Upper lobe of left lung (tissue), 4 donors: ENCODE results near the gene CD300LB.

Source experiments
- EP300 ChIP-seq, 4 donors: sonication (generic); formaldehyde crosslinking; IDR thresholded peaks; one replicate each; pipeline ENCODE4 v1.5.1; 2017; ENCODE audit warnings: antibody characterized with exemption in 4 of 4, control low read depth in 2 of 4
- POLR2A ChIP-seq, 4 donors: fragments of 450-650 bp; IDR thresholded peaks; one replicate each; pipeline ENCODE4 v1.5.1; 2016 to 2017; ENCODE audit warnings: antibody characterized with exemption in 4 of 4, mild to moderate bottlenecking in 2 of 4
- POLR2AphosphoS5 ChIP-seq, 2 donors: sonication (generic); formaldehyde crosslinking; IDR thresholded peaks; one replicate each; pipeline ENCODE4 v1.5.1; 2017; ENCODE audit warnings: antibody characterized with exemption in 2 of 2
- TF ChIP-seq, protein P1 (sequence below), 6 experiments: fragments of 450-650 bp in 4 of 6; fragments of 200-600 bp in 2 of 6; sonication (generic) in 2 of 6; IDR thresholded peaks; one replicate each; pipeline ENCODE4 v1.5.1; 2016 to 2019; ENCODE audit warnings: antibody characterized with exemption in 6 of 6

DNA sequence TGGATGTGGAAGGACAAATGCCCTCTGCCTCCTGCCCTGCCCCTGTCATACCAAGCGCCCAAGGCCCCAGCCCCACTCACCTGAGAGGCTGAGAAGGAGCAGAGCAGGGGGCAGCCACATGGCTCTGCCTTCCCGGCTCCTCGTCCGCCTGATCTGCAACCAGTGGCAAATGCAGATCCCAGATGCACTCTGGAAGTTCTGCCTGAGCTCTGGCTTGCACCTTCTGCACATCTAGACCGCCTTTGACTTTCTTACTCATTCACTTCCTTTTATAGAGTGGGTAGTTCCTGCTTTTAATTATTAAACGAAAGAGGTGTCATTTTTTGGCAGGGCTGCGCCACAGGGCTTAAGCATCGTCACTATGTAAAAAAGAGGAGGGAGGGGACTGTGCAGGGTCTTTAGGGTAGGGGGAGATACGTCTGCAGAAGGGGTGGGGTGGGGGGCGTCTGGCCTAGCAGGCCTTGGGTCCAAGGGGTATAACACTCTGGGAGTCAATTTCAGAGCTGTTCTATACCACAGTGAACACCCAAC lies at the start of gene CD300LB:
- peak in 1 of 4 donors; percentile 14 for TF ChIP-seq POLR2A (IDR thresholded peaks at IDR 0.05)
- TF ChIP-seq, protein P1, sequence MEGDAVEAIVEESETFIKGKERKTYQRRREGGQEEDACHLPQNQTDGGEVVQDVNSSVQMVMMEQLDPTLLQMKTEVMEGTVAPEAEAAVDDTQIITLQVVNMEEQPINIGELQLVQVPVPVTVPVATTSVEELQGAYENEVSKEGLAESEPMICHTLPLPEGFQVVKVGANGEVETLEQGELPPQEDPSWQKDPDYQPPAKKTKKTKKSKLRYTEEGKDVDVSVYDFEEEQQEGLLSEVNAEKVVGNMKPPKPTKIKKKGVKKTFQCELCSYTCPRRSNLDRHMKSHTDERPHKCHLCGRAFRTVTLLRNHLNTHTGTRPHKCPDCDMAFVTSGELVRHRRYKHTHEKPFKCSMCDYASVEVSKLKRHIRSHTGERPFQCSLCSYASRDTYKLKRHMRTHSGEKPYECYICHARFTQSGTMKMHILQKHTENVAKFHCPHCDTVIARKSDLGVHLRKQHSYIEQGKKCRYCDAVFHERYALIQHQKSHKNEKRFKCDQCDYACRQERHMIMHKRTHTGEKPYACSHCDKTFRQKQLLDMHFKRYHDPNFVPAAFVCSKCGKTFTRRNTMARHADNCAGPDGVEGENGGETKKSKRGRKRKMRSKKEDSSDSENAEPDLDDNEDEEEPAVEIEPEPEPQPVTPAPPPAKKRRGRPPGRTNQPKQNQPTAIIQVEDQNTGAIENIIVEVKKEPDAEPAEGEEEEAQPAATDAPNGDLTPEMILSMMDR (IDR thresholded peaks at IDR 0.05): no peak
- TF ChIP-seq EP300 (IDR thresholded peaks at IDR 0.05): no peak
- no peak for TF ChIP-seq POLR2AphosphoS5 (IDR thresholded peaks at IDR 0.05)
